Panc1 (cell line): Measurements from ENCODE around the gene TLE5. TPM values are rescaled to one million over a fixed set of nuclear protein-coding genes. Genes with fewer than 3 reads are reported as not detected.

Experiments
- ATAC-seq: fragments of 200-7000 bp; cut with Tn5 transposase; 2 replicates; pipeline ENCODE4 v1.9.1; 2020; ENCODE audit warnings: mild to moderate bottlenecking, moderate library complexity
- BruUV-seq: library from RNA; stranded (reverse); fragments of 400-500 nt; replicated peaks from 2 replicates; lab custom pipeline; 2021; lab: Mats Ljungman, UMichigan
- CTCF ChIA-PET: fragments of 300-600 bp; sonication (Branson Sonifier 250); formaldehyde crosslinking; loops from one replicate; lab custom pipeline; 2022; ENCODE audit warnings: antibody characterized with exemption; lab: Charles Lee
- POLR2A ChIA-PET: fragments of 300-600 bp; sonication (Branson Sonifier 250); formaldehyde crosslinking; loops from one replicate; lab custom pipeline; 2022; ENCODE audit warnings: antibody characterized with exemption; lab: Charles Lee
- DNase-seq: peaks from one replicate; pipeline ENCODE4 v3.0.0-alpha.2; 2010; ENCODE audit warnings: low read depth, low spot score
- H3K27ac ChIP-seq: 2 replicates; pipeline ENCODE4 v1.5.1; 2011; ENCODE audit warnings: mild to moderate bottlenecking, low read length, inconsistent platforms
- H3K27me3 ChIP-seq: fragments of 200-500 bp; sonication (Bioruptor generic); 2 replicates; pipeline ENCODE4 v1.6.0; 2014; ENCODE audit warnings: low read length, inconsistent platforms; ENCODE audit not compliant: control insufficient read depth, insufficient read depth
- H3K36me3 ChIP-seq: fragments of 200-500 bp; sonication (Bioruptor generic); 2 replicates; pipeline ENCODE4 v1.5.1; 2014; ENCODE audit warnings: inconsistent platforms, mild to moderate bottlenecking, low read length, moderate library complexity; ENCODE audit not compliant: control insufficient read depth, insufficient read depth
- H3K4me1 ChIP-seq: 2 replicates; pipeline ENCODE4 v1.5.1; 2011; ENCODE audit warnings: inconsistent platforms, mild to moderate bottlenecking, low read length, moderate library complexity; ENCODE audit not compliant: control insufficient read depth, insufficient read depth
- H3K4me3 ChIP-seq, 2 experiments: 2 replicates each; pipeline ENCODE4 v1.5.1; 2011 to 2012; ENCODE audit warnings: low read depth in 2 of 2, low read length in 2 of 2, mild to moderate bottlenecking in 2 of 2, inconsistent platforms in 1 of 2, moderate library complexity in 1 of 2
- H3K9me3 ChIP-seq: fragments of 200-500 bp; sonication (Bioruptor generic); 2 replicates; pipeline ENCODE4 v1.5.1; 2014; ENCODE audit warnings: low read depth, mild to moderate bottlenecking, inconsistent platforms, low read length, moderate library complexity; ENCODE audit not compliant: control insufficient read depth, insufficient read depth
- CTCF ChIP-seq: fragments of 450-650 bp; IDR thresholded peaks from 2 replicates; pipeline ENCODE4 v1.5.1; 2017; ENCODE audit warnings: mild to moderate bottlenecking
- POLR2AphosphoS5 ChIP-seq: IDR thresholded peaks from 2 replicates; pipeline ENCODE4 v1.6.1; 2012; ENCODE audit warnings: mild to moderate bottlenecking, low read depth, low read length, moderate library complexity
- REST ChIP-seq, 2 experiments: IDR thresholded peaks; 2 replicates each; pipeline ENCODE4 v1.6.1; 2011 to 2012; ENCODE audit warnings: low read depth in 2 of 2, control low read depth in 1 of 2, low read length in 1 of 2, mild to moderate bottlenecking in 1 of 2, moderate library complexity in 1 of 2; ENCODE audit not compliant: insufficient read depth in 1 of 2
- SIN3A ChIP-seq: IDR thresholded peaks from 2 replicates; pipeline ENCODE4 v1.6.1; 2012; ENCODE audit warnings: low read depth, mild to moderate bottlenecking, low read length, moderate library complexity, borderline replicate concordance; ENCODE audit not compliant: insufficient read depth
- TCF7L2 ChIP-seq: IDR thresholded peaks from 2 replicates; pipeline ENCODE4 v1.6.1; 2011; ENCODE audit warnings: mild to moderate bottlenecking, low read depth, low read length, inconsistent platforms
- in situ Hi-C: cut with HindIII; loops from 2 replicates; pipeline ENCODE4 v1.10.0; 2016; ENCODE audit warnings: low sequenced_read_pairs, low pct_unique_long_range_greater_than_20kb
- intact Hi-C: fragments of 100-400 bp; cut with micrococcal nuclease; formaldehyde crosslinking; loops from one replicate; pipeline ENCODE4 v1.10.0; 2022; ENCODE audit not compliant: unreplicated experiment
- total RNA-seq: library from RNA; stranded (reverse); gene quantifications from one replicate; pipeline ENCODE4 v1.2.1, GENCODE V29; 2021; ENCODE audit not compliant: unreplicated experiment

TLE5 gene
- total RNA-seq, 1 experiment from 2014 or later, result 287 TPM

- intact Hi-C loops, result no loop called here
- DNase-seq (no peak), ATAC-seq (no peak)
- H3K27ac ChIP-seq, result no peak overlapping the region
- in situ Hi-C loops, result no loop called here
- TF ChIP-seq TCF7L2 (no peak), CTCF (no peak), POLR2AphosphoS5 (no peak), REST (IDR thresholded peaks at IDR 0.05; ENCODE audit: insufficient read depth in 1 of 2, low read depth in 2 of 2, low read length in 1 of 2) (no peak), SIN3A (no peak)
- no TSS peak for BruUV-seq
- no peaks in the 10 kb centered on the region for H3K9me3 ChIP-seq
- ChIA-PET POLR2A (no interaction called here), CTCF (no interaction called here)
- no peaks in the 10 kb centered on the region; the same call in 1 of the 2 replicates for H3K4me1 ChIP-seq
- no peaks in the 10 kb centered on the region for H3K27me3 ChIP-seq
- H3K36me3 ChIP-seq, result no peaks in the 10 kb centered on the region
- no peak overlapping the region for H3K4me3 ChIP-seq
These were observed 11.8 kb upstream of the TLE5 start for GRCh38 chr19:3073931-3074595.

- H3K4me1 ChIP-seq, result no peaks in the 10 kb centered on the region; the same call in 1 of the 2 replicates
- CTCF ChIA-PET, result no interaction called here
- H3K27ac ChIP-seq, result no peak overlapping the region
- H3K36me3 ChIP-seq, result no peaks in the 10 kb centered on the region
- ATAC-seq (no peak), DNase-seq (no peak)
- intact Hi-C loops, result no loop called here
- no peaks in the 10 kb centered on the region for H3K27me3 ChIP-seq
- no peak overlapping the region for H3K4me3 ChIP-seq
- no peaks in the 10 kb centered on the region for H3K9me3 ChIP-seq
- no TSS peak for BruUV-seq
- POLR2A ChIA-PET, result interaction anchor here (0.7 kb wide), 1 partner anchor 19 kb away, joined by 8 read pairs; no protein-coding TSS in a partner anchor
- no peak for TF ChIP-seq CTCF
- no peak for TF ChIP-seq SIN3A
- TF ChIP-seq POLR2AphosphoS5, result no peak
- TF ChIP-seq TCF7L2, result no peak
- TF ChIP-seq REST (IDR thresholded peaks at IDR 0.05; ENCODE audit: insufficient read depth in 1 of 2, low read depth in 2 of 2, low read length in 1 of 2), result no peak
- in situ Hi-C loops, result no loop called here
These were observed 10.9 kb upstream of the TLE5 start for GRCh38 chr19:3073159-3073563.
